HG02763 (cell line): ENCODE results near the gene SRSF11.

ENCODE experiments used
- ATAC-seq: cut with Tn5 transposase; IDR thresholded peaks from one replicate; pipeline ENCODE4 v1.9.1; 2021; ENCODE audit warnings: mild to moderate bottlenecking, moderate library complexity; ENCODE audit not compliant: unreplicated experiment

The SRSF11 gene

DNA sequence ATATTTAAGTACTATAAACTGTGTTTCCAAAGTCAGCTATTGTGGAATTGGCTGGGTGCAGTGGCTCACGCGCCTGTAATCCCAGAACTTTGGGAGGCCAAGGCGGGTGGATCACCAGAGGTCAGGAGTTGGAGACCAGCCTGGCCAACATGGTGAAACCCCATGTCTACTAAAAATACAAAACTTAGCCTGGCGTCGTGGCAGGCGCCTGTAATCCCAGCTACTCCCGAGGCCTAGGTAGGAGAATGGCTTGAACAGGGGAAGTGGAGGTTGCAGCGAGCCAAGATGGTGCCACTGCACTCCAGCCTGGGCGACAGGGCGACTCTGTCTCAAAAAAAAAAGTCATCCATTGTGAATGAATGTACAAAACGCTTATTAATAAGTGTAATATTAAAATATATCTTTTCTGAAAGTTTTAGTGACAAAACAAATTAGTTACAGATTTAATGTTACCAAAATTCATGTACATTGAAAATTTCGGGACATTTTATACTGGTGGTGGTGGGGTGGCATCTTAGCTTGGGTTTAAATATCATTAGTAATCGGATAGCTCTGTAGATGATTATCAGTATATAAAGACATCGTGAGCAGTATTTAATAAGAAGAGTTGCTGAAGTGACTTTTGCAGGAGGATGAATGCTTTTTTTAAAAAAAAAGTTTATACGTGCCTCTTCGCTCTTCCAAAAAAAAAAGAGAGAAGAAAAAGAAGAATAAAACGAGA, 503 bp upstream of the SRSF11 start:
- no peak for ATAC-seq

DNA sequence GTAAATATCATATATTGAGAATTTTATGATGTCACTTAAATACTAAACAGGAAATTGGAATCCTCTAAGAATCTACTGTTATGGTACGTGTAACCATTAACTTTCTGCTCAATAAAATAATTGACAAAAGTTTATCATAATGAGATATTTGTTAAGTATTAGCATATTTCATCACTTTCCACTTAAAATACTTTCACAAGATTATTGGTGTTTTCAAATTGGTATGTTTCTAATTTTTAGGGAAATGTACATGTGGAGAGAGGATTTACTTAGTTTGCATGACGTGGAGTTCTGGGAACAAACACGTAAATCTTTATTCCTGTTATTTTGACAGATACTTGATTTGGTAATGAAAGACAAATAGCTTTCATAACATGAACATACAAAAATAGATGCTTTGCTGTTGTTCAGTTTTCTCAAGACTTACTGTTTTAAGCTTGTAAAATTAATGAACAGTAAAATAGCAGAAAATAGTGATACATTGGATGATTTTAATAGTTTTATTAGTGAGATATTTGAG, 1.6 kb downstream of the SRSF11 start:
- ATAC-seq, result no peak

- no peak for ATAC-seq
These were observed 3.8 kb downstream of the SRSF11 start for GRCh38 chr1:70224954-70225353.

GRCh38 chr1:70227439-70227838, 6.3 kb downstream of the SRSF11 start:
- no peak for ATAC-seq

GRCh38 chr1:70228670-70229069, 7.5 kb downstream of the SRSF11 start:
- ATAC-seq, result no peak

- ATAC-seq, result no peak
These were observed 10.3 kb downstream of the SRSF11 start for GRCh38 chr1:70231475-70231874.

DNA sequence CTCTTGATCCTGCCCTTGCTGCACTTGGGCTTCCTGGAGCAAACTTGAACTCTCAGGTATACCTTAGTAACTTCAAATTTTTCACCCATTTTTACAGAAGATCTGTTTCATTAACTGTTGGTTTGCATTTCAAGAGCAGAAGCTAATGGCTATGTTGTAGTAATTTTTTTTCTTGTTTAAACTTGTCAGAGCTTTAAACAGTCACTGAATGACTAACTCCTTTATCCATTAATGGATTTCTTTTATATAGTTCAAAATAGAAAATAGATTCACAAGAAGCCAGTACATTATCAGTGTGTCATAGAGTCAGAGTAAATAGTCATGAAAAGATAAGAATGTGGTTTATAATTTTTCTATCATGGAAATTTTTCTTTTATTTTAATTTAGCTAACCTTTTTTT, 13.6 kb downstream of the SRSF11 start:
- no peak for ATAC-seq

DNA sequence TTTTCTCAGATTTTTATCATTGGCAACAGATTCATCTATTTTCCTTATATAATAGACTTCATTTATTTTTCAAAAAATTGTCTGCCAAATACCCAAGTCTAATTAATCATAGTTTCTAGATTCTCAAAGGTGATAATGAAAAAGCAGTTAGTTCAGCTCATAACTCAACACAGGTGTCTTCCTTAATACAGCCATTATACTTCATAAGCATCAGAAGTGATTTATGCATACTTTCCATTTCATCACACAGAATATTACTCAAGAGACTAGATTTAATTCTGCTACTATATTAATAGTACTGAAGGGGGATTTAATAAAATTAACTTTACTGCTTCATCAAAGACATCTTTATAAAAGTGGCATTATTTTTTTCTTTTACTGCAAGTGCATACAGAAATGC, 18.8 kb downstream of the SRSF11 start:
- ATAC-seq, result no peak

- ATAC-seq, result no peak
These were observed 25.9 kb downstream of the SRSF11 start for GRCh38 chr1:70247122-70247521.

DNA sequence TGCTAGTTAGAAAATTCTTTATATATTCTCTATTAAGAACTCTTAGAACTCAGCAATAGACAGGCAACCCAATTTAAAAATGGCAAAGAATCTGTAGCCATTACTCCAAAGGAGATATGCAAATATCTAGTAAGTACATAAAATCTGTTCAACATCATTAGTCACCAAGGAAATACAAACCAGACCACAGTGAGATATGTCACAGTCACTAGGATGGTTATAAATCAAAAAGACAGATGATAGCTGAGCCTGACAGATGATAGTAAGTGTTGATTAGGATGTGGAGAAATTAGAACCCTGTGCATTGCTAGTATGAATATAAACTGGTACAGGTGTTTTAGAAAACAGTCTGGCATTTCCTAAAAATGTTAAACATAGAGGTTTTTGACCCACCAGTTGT, 26.6 kb downstream of the SRSF11 start:
- no peak for ATAC-seq

- no peak for ATAC-seq
These were observed 27.5 kb downstream of the SRSF11 start for GRCh38 chr1:70248729-70249128.

GRCh38 chr1:70256664-70257063, 35.5 kb downstream of the SRSF11 start:
- ATAC-seq, result no peak

- ATAC-seq, result no peak
These were observed 43.7 kb downstream of the SRSF11 start for GRCh38 chr1:70264839-70265238.

- ATAC-seq, result no peak
These were observed 44.8 kb downstream of the SRSF11 start for GRCh38 chr1:70265946-70266345.

GRCh38 chr1:70277875-70278274, 56.7 kb downstream of the SRSF11 start:
- ATAC-seq, result no peak

DNA sequence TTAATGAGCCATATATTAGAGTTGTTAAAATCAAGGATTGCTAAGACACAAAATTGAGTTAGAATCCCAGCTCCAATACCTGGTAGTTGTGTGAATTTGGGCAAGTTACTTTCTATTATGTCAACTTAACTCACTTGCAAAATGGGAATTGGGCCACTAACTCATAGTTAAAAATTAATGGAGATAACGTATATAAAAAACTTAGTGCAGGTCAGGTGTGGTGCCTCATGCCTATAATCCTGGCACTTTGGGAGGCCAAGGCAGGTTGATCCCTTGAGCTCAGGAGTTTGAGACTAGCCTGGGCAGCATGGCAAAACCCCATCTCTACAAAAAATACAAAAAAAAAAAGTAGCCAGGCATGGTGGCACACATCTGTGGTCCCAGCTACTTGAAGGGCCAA, 57.5 kb downstream of the SRSF11 start:
- ATAC-seq, result no peak

DNA sequence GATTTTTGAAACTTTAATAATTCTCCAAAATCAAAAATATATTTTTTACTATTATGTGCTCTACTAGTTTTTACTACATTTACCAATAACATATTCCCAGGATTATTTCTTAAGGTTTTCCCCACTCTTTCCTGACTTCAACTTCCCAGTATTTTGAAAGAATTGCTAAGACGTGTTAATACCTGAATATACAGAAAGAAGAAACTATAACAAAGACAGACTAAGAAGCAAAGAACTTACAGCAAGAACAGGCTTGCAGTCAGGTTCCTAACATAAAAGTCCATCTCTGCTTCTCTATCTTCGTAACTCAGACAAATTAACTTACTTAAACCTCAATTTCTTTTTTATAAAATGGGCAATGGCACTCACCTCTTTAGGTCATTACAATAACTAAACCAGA, 63.2 kb downstream of the SRSF11 start:
- no peak for ATAC-seq

GRCh38 chr1:70286453-70286852, 65.3 kb downstream of the SRSF11 start:
- ATAC-seq, result no peak

DNA sequence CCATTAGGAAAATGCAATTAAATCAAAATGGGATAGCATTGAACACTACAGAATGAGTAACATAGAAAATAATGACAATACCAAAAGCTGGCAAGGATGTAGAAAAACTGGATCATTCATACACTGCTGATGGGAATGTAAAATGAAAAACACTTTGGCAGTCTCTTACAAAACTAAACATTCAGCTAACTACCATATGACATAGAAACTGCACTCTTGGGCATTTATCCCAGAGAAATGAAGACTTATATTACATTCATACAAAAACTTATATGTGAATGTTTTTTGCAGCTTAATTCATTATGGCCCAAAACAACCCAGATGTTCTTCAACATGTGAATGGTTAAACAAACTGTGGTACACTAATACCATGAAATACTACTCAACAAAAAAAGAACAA, 67.0 kb downstream of the SRSF11 start:
- no peak for ATAC-seq

- ATAC-seq, result no peak
These were observed 69.0 kb downstream of the SRSF11 start for GRCh38 chr1:70290218-70290617.

- no peak for ATAC-seq
These were observed 72.1 kb downstream of the SRSF11 start for GRCh38 chr1:70293186-70293843.

- ATAC-seq, result no peak
These were observed 74.6 kb downstream of the SRSF11 start for GRCh38 chr1:70295749-70296148.

- no peak for ATAC-seq
These were observed 78.3 kb downstream of the SRSF11 start for GRCh38 chr1:70299472-70299871.
